GM12878 (cell line): ENCODE data around the gene PRSS33. TPM values are rescaled to one million over a fixed set of nuclear protein-coding genes. Genes with fewer than 3 reads are reported as not detected.

Experiments used
- ATAC-seq: fragments of 200-7000 bp; cut with Tn5 transposase; 3 replicates; pipeline ENCODE4 v1.9.1; 2020; ENCODE audit warnings: mild to moderate bottlenecking, moderate library complexity
- BruUV-seq: library from RNA; stranded (reverse); fragments of 400-500 nt; replicated peaks from 2 replicates; lab custom pipeline; 2021; lab: Mats Ljungman, UMichigan
- CTCF ChIA-PET: fragments of 300-600 bp; sonication (Branson Sonifier 250); formaldehyde crosslinking; extraction: SDS; loops from one replicate; lab custom pipeline; 2021; ENCODE audit warnings: inconsistent platforms; lab: Yijun Ruan, JAX
- POLR2A ChIA-PET: fragments of 350-600 bp; formaldehyde crosslinking; extraction: SDS; loops from one replicate; lab custom pipeline; 2021; ENCODE audit warnings: inconsistent platforms; lab: Charles Lee
- RAD21 ChIA-PET: fragments of 300-600 bp; sonication (Branson Sonifier 250); formaldehyde crosslinking; loops from one replicate; lab custom pipeline; 2023; ENCODE audit warnings: antibody characterized with exemption; ENCODE audit not compliant: unreplicated experiment; lab: Charles Lee
- SMC1A ChIA-PET: fragments of 300-600 bp; sonication (Branson Sonifier 250); formaldehyde crosslinking; loops from one replicate; lab custom pipeline; 2023; ENCODE audit not compliant: unreplicated experiment, uncharacterized antibody; lab: Charles Lee
- DNase-seq: peaks from one replicate; pipeline ENCODE4 v3.0.0-alpha.2; 2011; ENCODE audit warnings: low read depth, low spot score
- FAIRE-seq: peaks from 3 replicates; lab custom pipeline; 2011; peaks lifted over from hg19 to GRCh38; lab: Jason Lieb, UNC
- H2AFZ ChIP-seq: 2 replicates; pipeline ENCODE4 v1.6.0; 2011; ENCODE audit warnings: low read depth, low read length, control low read depth; ENCODE audit not compliant: control insufficient read depth
- H3K27ac ChIP-seq: 2 replicates; pipeline ENCODE4 v1.5.1; 2011; ENCODE audit warnings: control low read depth; ENCODE audit not compliant: control insufficient read depth, insufficient read depth
- H3K27me3 ChIP-seq, 2 experiments: replicated peaks in 1 of 2; 2 replicates each; pipeline versions ENCODE4 v1.6.0 to v1.6.1; 2011; ENCODE audit warnings: low read length in 1 of 2; ENCODE audit not compliant: control insufficient read depth in 2 of 2, insufficient read depth in 2 of 2
- H3K36me3 ChIP-seq, 2 experiments: 2 replicates each; pipeline ENCODE4 v1.5.1; 2011; ENCODE audit warnings: low read length in 1 of 2; ENCODE audit not compliant: control insufficient read depth in 2 of 2, insufficient read depth in 2 of 2
- H3K4me1 ChIP-seq: 2 replicates; pipeline ENCODE4 v1.6.1; 2011; ENCODE audit warnings: mild to moderate bottlenecking, low read length, moderate library complexity, mixed read lengths; ENCODE audit not compliant: control insufficient read depth, insufficient read depth
- H3K4me2 ChIP-seq: 2 replicates; pipeline ENCODE4 v1.6.0; 2011; ENCODE audit warnings: control low read depth; ENCODE audit not compliant: control insufficient read depth, insufficient read depth
- H3K4me3 ChIP-seq: fragments of 200-600 bp; sonication (generic); 2 replicates; pipeline ENCODE4 v1.5.1; 2016
- H3K79me2 ChIP-seq: 2 replicates; pipeline ENCODE4 v1.6.0; 2011; ENCODE audit warnings: low read length; ENCODE audit not compliant: control insufficient read depth, insufficient read depth
- H3K9ac ChIP-seq: 2 replicates; pipeline ENCODE4 v1.8.0; 2011; ENCODE audit warnings: low read length, control low read depth, mixed read lengths; ENCODE audit not compliant: control insufficient read depth, insufficient read depth
- H3K9me3 ChIP-seq: replicated peaks from 3 replicates; pipeline ENCODE4 v1.5.1; 2011; ENCODE audit warnings: mild to moderate bottlenecking, low read length; ENCODE audit not compliant: control insufficient read depth, insufficient read depth
- H4K20me1 ChIP-seq: 2 replicates; pipeline ENCODE4 v1.6.0; 2011; ENCODE audit not compliant: control insufficient read depth, insufficient read depth
- BCLAF1 ChIP-seq: fragments of 450-650 bp; IDR thresholded peaks from 2 replicates; pipeline ENCODE4 v1.6.1; 2017; ENCODE audit warnings: antibody characterized with exemption, mild to moderate bottlenecking, moderate library complexity
- E2F4 ChIP-seq: IDR thresholded peaks from 2 replicates; pipeline ENCODE4 v1.6.1; 2012; ENCODE audit warnings: low read depth, low read length, improper control_type of control experiment
- KDM1A ChIP-seq: fragments of 200-600 bp; sonication (generic); IDR thresholded peaks from 2 replicates; pipeline ENCODE4 v1.6.1; 2016; ENCODE audit warnings: borderline replicate concordance
- MYB ChIP-seq: fragments of 150-350 bp; IDR thresholded peaks from 2 replicates; pipeline ENCODE4 v1.6.1; 2014; ENCODE audit warnings: mild to moderate bottlenecking, low read depth, low read length, borderline replicate concordance
- POLR2AphosphoS2 ChIP-seq: IDR thresholded peaks from 2 replicates; pipeline ENCODE4 v1.6.1; 2011; ENCODE audit warnings: low read depth, mild to moderate bottlenecking, low read length, improper control_type of control experiment, moderate library complexity
- RAD51 ChIP-seq: fragments of 450-650 bp; IDR thresholded peaks from 2 replicates; pipeline ENCODE4 v1.6.1; 2016; ENCODE audit warnings: moderate library complexity, mild to moderate bottlenecking, inconsistent platforms
- RCOR1 ChIP-seq: conservative IDR thresholded peaks from 2 replicates; pipeline ENCODE4 v1.6.1; 2012; ENCODE audit warnings: low read depth, low read length, improper control_type of control experiment
- STAT1 ChIP-seq: fragments of 450-650 bp; conservative IDR thresholded peaks from 2 replicates; pipeline ENCODE4 v1.6.1; 2014; ENCODE audit warnings: antibody characterized with exemption, mild to moderate bottlenecking
- YY1 ChIP-seq: IDR thresholded peaks from 2 replicates; pipeline ENCODE4 v1.6.1; 2011; ENCODE audit warnings: low read depth, mild to moderate bottlenecking, low read length
- ZBED1 ChIP-seq: IDR thresholded peaks from 2 replicates; pipeline ENCODE4 v1.6.1; 2016; ENCODE audit warnings: borderline replicate concordance
- ZNF207 ChIP-seq: fragments of 450-650 bp; IDR thresholded peaks from 2 replicates; pipeline ENCODE4 v1.6.1; 2014; ENCODE audit warnings: antibody characterized with exemption, mild to moderate bottlenecking, borderline replicate concordance
- WGBS: methylation state at CpG from one replicate; pipeline ENCODE4 v1.1.6; 2016; ENCODE audit warnings: low lambda C conversion rate; ENCODE audit not compliant: insufficient replicate concordance, insufficient coverage; ENCODE audit errors: missing lambda C conversion rate; 5-methylcytosine and 5-hydroxymethylcytosine counted together
- in situ Hi-C: fragments of 300-500 bp; cut with MboI; formaldehyde crosslinking; loops from 9 replicates; pipeline ENCODE4 v1.14.3; 2018; ENCODE audit warnings: mixed read lengths
- intact Hi-C: fragments of 100-400 bp; cut with micrococcal nuclease; formaldehyde crosslinking; loops from one replicate; pipeline ENCODE4 v1.14.2; 2022; ENCODE audit not compliant: unreplicated experiment
- polyA plus RNA-seq, 11 experiments: library from polyadenylated mRNA; depleted of rRNA in 4 of 11; unstranded in 6 of 11; stranded (reverse) in 5 of 11; fragments of >200 nt; fragmentation: Nextera tagmentation in 4 of 11; fragmentation: Illumina TruSeq in 1 of 11; extraction: Ambion mirVana in 4 of 11; extraction: Trizol in 1 of 11; gene quantifications; 1 replicate in 1 of 11; 2 replicates in 10 of 11; pipeline versions ENCODE4 v1.2.1 to v1.2.3, GENCODE V29; 2011 to 2016; ENCODE audit warnings: inconsistent platforms in 2 of 11, missing spikeins in 2 of 11, low read depth in 1 of 11
- total RNA-seq, 4 experiments: library from RNA; depleted of rRNA in 3 of 4; stranded (reverse); fragments of >200 nt in 3 of 4; fragmentation: Illumina TruSeq in 1 of 4; extraction: Trizol in 1 of 4; gene quantifications; 2 replicates each; pipeline versions ENCODE4 v1.2.1 to v1.2.3, GENCODE V29; 2013 to 2021

The PRSS33 gene
- total and polyA plus RNA-seq, 10 of the 15 experiments (the other 5 are each of a cell fraction or from before 2014, with no cell fraction given), result not detected

- ChIA-PET POLR2A (no interaction called here), CTCF (no interaction called here), SMC1A (interaction anchor here (0.6 kb wide), 1 partner anchor 936 kb away, joined by 3 read pairs; no protein-coding TSS in a partner anchor), RAD21 (no interaction called here)
- no peak for ATAC-seq
- Histone ChIP-seq H3K27ac (no peak overlapping the region), H3K79me2 (peaks cover 33% of the 10 kb centered on the region), H3K27me3 (no peaks in the 10 kb centered on the region), H3K36me3 (no peaks in the 10 kb centered on the region), H3K4me2 (no peak overlapping the region), H2AFZ (no peak overlapping the region), H3K4me1 (peaks cover 11% of the 10 kb centered on the region; the same call in 1 of the 2 replicates), H4K20me1 (peaks cover 8% of the 10 kb centered on the region), H3K9ac (no peak overlapping the region), H3K9me3 (no peaks in the 10 kb centered on the region; the same call in 2 of the 3 replicates), H3K4me3 (no peak overlapping the region)
- no peak for DNase-seq
- FAIRE-seq, result no peak
- intact Hi-C loops, result no loop called here
- in situ Hi-C loops, result no loop called here
- no TSS peak for BruUV-seq
- WGBS, result 87% methylated on average over 5 of the region's 5 CpGs
- TF ChIP-seq STAT1, result no peak
- no peak for TF ChIP-seq RAD51
- no peak for TF ChIP-seq ZBED1
- TF ChIP-seq BCLAF1, result no peak
- TF ChIP-seq YY1, result no peak
- no peak for TF ChIP-seq ZNF207
- TF ChIP-seq KDM1A, result no peak
- no peak for TF ChIP-seq POLR2AphosphoS2
- no peak for TF ChIP-seq MYB
- TF ChIP-seq RCOR1, result no peak
- no peak for TF ChIP-seq E2F4
Measured at GRCh38 chr16:2749476-2749875, 37.9 kb downstream of the PRSS33 start.
